GM12875 (cell line): ENCODE results near the gene CDK14.
"Not testable (repeated sequence)": the region's sequence is repeated elsewhere in the genome, so short reads cannot be mapped to it uniquely, and the experiment has no call there.

Experiments used
- H3K4me3 ChIP-seq: one replicate; pipeline ENCODE4 v1.5.1; 2011; ENCODE audit warnings: low read depth, low read length, control low read depth
- CTCF ChIP-seq: IDR thresholded peaks from 2 replicates; pipeline ENCODE4 v1.5.1; 2011; ENCODE audit warnings: low read depth, mild to moderate bottlenecking, control low read depth, inconsistent platforms, low read length, moderate library complexity, borderline replicate concordance; ENCODE audit not compliant: insufficient read depth

Gene CDK14

GRCh38 chr7:90749774-90750173, 153.7 kb downstream of the CDK14 start:
- TF ChIP-seq CTCF: no peak
- H3K4me3 ChIP-seq: no peak overlapping the region

GRCh38 chr7:90751595-90751994, 155.5 kb downstream of the CDK14 start:
- no peak for TF ChIP-seq CTCF
- H3K4me3 ChIP-seq: no peak overlapping the region

DNA sequence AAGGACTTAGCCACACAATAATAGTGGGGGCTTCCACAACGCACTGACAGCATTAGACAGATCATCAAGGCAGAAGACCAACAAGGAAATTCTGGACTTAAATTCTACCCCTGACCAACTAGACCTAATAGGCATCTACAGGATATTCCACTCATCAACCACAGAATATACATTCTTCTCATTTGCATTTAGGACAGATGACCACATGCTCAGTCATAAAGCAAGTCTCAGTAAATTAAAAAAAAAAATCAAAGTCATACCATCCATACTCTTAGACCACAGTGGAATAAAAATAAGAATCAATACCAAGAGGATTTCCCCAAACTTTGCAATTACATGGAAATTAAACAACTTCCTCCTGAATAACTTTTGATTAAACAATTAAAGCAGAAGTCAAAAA, 155.9 kb downstream of the CDK14 start:
- H3K4me3 ChIP-seq: no peak overlapping the region
- no peak for TF ChIP-seq CTCF

DNA sequence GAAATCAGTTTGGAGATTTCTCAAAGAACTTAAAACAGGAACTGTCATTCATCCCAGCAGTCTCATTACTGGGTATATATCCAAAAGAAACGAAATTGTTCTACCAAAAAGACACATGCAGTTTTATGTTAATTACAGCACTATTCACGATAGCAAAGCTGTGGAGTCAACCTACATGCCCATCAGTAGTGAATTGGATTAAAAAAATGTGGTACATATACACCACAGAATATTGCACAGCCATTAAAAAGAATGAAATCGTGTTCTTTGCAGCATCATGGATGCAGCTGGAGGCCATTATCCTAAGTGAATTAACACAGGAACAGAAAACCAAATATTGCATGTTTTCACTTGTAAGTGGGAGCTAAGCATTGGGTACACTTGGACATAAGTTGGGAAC, 158.9 kb downstream of the CDK14 start:
- no peak overlapping the region for H3K4me3 ChIP-seq
- no peak for TF ChIP-seq CTCF

GRCh38 chr7:90756366-90756765, 160.2 kb downstream of the CDK14 start:
- H3K4me3 ChIP-seq: no peak overlapping the region
- no peak for TF ChIP-seq CTCF

- not testable (repeated sequence) for H3K4me3 ChIP-seq
Observed at GRCh38 chr7:90757565-90757950, 161.4 kb downstream of the CDK14 start.

- no peak for TF ChIP-seq CTCF
- no peak overlapping the region for H3K4me3 ChIP-seq
Observed at GRCh38 chr7:90758933-90759562, 162.9 kb downstream of the CDK14 start.

DNA sequence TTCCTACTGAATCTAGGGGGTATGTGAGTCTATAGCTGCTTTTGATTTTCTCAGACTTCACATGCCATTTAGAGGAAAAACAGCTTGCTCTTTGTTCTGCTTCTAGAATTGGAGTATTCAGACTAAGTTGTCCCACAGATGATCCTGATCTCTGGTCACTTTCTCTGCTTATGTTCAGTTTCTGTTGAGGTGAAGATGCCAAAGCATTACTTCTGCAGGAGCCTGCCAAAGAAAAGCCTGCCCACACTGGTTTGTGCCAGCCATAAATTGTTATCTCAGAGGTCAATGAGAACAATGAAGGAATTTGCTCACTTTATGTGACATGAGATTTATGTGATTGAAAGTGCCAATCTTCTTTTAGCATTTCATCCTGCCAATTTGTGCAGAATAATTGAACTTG, 163.6 kb downstream of the CDK14 start:
- TF ChIP-seq CTCF: no peak
- no peak overlapping the region for H3K4me3 ChIP-seq
